Activated CD8-positive, alpha-beta T cell treated with anti-CD3 and anti-CD28 coated beads for 36 hours (primary cell): ENCODE measurements around the gene C19orf85. TPM values are rescaled to one million over a fixed set of nuclear protein-coding genes. Genes with fewer than 3 reads are reported as not detected.
A peak's percentile ranks its signal among the peaks of the same experiment; 100 is the strongest.

ENCODE experiments used
- ATAC-seq: fragments of 200-7000 bp; cut with Tn5 transposase; one replicate; pipeline ENCODE4 v1.10.0; 2021; ENCODE audit warnings: mild to moderate bottlenecking, moderate library complexity
- CTCF ChIA-PET: fragments of 350-600 bp; sonication (Branson Sonifier 250); formaldehyde crosslinking; loops from one replicate; lab custom pipeline; 2021; ENCODE audit warnings: antibody characterized with exemption; lab: Charles Lee
- POLR2A ChIA-PET: fragments of 350-600 bp; sonication (Branson Sonifier 250); formaldehyde crosslinking; loops from one replicate; lab custom pipeline; 2021; ENCODE audit warnings: antibody characterized with exemption; lab: Charles Lee
- DNase-seq: peaks from one replicate; pipeline ENCODE4 v3.0.0-alpha.2; 2020
- H3K27ac Mint-ChIP-seq: one replicate; pipeline ENCODE4 v1.8.0; 2021; ENCODE audit warnings: mild to moderate bottlenecking, mixed read lengths
- H3K27me3 Mint-ChIP-seq: one replicate; pipeline ENCODE4 v1.8.0; 2021; ENCODE audit warnings: mixed read lengths
- H3K36me3 Mint-ChIP-seq: one replicate; pipeline ENCODE4 v1.8.0; 2021; ENCODE audit warnings: low read depth, mixed read lengths
- H3K4me1 Mint-ChIP-seq: one replicate; pipeline ENCODE4 v1.8.0; 2021; ENCODE audit warnings: low read depth, mixed read lengths
- H3K4me3 Mint-ChIP-seq: one replicate; pipeline ENCODE4 v1.8.0; 2021; ENCODE audit warnings: mild to moderate bottlenecking, moderate library complexity, mixed read lengths
- H3K9me3 Mint-ChIP-seq: one replicate; pipeline ENCODE4 v1.8.0; 2021; ENCODE audit warnings: mixed read lengths
- intact Hi-C: fragments of 100-400 bp; cut with micrococcal nuclease; formaldehyde crosslinking; loops from one replicate; pipeline ENCODE4 v1.10.0; 2022
- total RNA-seq, 2 experiments: library from RNA; stranded (reverse); gene quantifications; one replicate each; pipeline ENCODE4 v1.2.3, GENCODE V29; 2021
- TF ChIP-seq, protein P1 (sequence below): fragments of 200-600 bp; IDR thresholded peaks from one replicate; pipeline ENCODE4 v1.8.0; 2022; ENCODE audit warnings: antibody characterized with exemption, mild to moderate bottlenecking

C19orf85 gene
- total RNA-seq, 2 experiments from 2014 or later, result not detected

DNA sequence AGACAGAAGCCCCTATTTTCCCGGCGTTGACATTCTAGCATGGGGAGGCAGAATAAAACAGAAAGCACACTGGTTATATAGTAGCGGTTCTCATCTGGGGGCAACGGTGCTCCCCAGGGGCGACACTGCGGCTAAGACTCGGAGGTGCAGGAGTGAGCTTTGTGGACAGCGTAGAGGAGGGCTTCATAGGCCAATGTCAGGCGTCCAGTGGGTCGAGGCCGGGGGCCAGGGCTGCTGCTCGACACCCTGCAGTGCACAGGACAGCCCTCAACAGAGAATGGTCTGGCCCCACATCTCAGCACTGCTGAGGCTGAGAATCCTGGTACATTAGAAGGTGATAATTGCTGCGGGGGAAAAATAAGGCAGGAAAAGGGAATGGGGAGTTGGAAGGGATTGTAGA, 13.4 kb upstream of the C19orf85 start:
- H3K4me3 Mint-ChIP-seq, result peak overlapping the region; percentile 91
- ATAC-seq (no peak), DNase-seq (no peak)
- TF ChIP-seq, protein P1, sequence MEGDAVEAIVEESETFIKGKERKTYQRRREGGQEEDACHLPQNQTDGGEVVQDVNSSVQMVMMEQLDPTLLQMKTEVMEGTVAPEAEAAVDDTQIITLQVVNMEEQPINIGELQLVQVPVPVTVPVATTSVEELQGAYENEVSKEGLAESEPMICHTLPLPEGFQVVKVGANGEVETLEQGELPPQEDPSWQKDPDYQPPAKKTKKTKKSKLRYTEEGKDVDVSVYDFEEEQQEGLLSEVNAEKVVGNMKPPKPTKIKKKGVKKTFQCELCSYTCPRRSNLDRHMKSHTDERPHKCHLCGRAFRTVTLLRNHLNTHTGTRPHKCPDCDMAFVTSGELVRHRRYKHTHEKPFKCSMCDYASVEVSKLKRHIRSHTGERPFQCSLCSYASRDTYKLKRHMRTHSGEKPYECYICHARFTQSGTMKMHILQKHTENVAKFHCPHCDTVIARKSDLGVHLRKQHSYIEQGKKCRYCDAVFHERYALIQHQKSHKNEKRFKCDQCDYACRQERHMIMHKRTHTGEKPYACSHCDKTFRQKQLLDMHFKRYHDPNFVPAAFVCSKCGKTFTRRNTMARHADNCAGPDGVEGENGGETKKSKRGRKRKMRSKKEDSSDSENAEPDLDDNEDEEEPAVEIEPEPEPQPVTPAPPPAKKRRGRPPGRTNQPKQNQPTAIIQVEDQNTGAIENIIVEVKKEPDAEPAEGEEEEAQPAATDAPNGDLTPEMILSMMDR, result no peak
- ChIA-PET CTCF (interaction anchor here (4.2 kb wide), 1 partner anchor 11 kb away, joined by 45 read pairs; no protein-coding TSS in a partner anchor), POLR2A (interaction anchor here (1.8 to 3.5 kb wide), 2 partner anchors 8 to 122 kb away, joined by 5 to 22 read pairs; partner anchors contain the start of genes FIZ1, NAT14 and ZNF524)
- no peaks in the 10 kb centered on the region for H3K27me3 Mint-ChIP-seq
- intact Hi-C loops, result no loop called here
- peaks cover 28% of the 10 kb centered on the region for H3K4me1 Mint-ChIP-seq
- H3K9me3 Mint-ChIP-seq, result no peaks in the 10 kb centered on the region
- H3K36me3 Mint-ChIP-seq, result peaks cover 2% of the 10 kb centered on the region
- H3K27ac Mint-ChIP-seq, result no peak overlapping the region

DNA sequence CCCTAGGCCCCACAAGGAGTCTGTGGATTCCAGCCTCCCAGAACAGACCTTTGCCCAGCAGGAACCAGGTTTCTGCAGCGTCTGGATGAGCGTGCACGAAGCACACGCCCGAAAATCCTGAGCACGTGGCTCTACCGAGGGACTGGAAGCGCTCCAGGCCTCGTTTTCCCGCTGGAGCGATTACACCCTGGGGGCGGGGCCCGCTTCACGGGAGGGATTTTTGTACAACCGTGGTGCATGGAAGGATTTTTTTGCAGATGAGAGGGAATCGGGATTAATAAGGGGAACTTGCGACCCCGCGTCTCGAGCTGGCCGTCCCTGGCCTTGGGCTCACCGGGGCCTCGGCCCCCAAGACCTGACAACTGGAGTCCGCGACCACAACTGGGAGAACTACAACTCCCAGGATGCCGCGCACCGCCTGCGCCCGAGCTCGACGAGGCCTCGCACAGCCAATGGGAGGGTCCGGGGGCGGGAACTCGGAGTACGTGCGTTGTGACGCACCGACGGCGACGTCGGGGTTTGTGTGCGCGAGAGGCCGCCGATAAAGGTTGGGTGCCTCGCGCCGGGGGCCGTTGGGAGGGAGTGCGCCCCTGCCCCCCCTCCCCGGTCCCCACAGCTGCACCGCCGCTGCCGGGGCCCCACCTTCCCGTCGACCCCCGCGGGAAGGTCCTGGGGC, 11.7 kb upstream of the C19orf85 start, which contains the start of gene ZNF628:
Gene ZNF628, plus strand, starts transcription at position 518 of the 676 bp plus-strand sequence. CDS start 3,294 bp downstream, outside the sequence.
- ChIA-PET CTCF (interaction anchor here (0.8 to 5.6 kb wide), 7 partner anchors 9 to 184 kb away, joined by 3 to 47 read pairs (median 4); partner anchors contain the start of gene NAT14), POLR2A (interaction anchor here (0.9 to 3.5 kb wide), 7 partner anchors 10 to 221 kb away, joined by 3 to 22 read pairs (median 3); partner anchors contain the start of genes FIZ1, NAT14 and ZNF524)
- peak within 1 kb of the TSS; percentile 92 for H3K27ac Mint-ChIP-seq
- intact Hi-C loops, result no loop called here
- ATAC-seq (peak; percentile 93), DNase-seq (peak; percentile 99)
- no peaks in the 10 kb centered on the region for H3K27me3 Mint-ChIP-seq
- TF ChIP-seq, protein P1, result no peak
- peaks cover 2% of the 10 kb centered on the region for H3K36me3 Mint-ChIP-seq
- H3K4me3 Mint-ChIP-seq, result peak within 1 kb of the TSS; percentile 91
- H3K4me1 Mint-ChIP-seq, result peaks cover 28% of the 10 kb centered on the region
- no peaks in the 10 kb centered on the region for H3K9me3 Mint-ChIP-seq

DNA sequence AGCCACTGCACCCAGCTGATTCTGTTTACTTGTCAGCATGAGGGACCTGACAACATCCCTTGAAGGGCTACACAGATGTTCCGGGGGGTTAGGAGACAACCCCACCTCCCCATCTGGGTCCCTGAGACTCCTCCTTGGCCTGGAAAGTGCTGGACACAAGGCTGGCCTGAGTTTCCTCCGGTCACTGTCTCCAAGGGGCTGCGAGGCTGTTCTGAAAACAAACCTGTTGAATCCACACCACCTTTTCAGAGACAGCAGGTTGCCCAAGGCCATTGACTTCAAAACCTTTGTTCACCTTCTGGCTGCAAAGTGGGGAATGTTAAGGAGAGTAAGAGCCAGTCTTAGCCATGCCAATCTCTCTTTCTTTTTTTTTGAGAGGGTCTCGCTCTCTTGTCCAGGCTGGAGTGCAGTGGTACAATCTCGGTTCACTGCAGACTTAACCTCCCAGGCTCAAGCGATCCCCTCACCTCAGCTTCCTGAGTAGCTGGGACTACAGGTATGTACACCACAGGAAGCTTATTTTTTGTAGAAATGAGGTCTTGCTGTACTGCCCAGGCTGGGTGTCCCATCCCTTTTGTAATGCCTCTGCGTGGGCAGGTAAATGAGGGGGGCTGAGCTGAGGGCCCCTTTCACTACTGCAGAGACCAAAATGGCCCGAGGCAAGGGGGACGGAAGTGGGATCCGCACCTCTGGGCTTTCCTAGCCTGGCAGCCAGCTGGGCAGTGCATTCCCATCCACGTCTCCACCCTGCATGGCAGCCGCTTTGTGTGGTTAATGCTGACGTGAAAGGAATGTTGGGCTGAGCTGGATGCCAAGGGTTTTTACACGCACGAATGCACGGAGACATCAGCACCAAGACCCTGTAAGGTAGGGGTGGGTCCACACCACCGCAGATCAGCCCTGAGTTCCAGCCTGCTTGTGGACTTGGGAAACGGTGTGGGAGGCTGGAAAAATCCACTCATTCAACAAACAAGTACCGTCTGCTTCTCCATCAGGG, 10.0 kb upstream of the C19orf85 start:
- ATAC-seq (no peak), DNase-seq (no peak)
- peaks cover 2% of the 10 kb centered on the region for H3K36me3 Mint-ChIP-seq
- H3K9me3 Mint-ChIP-seq, result no peaks in the 10 kb centered on the region
- peak overlapping the region; percentile 86 for H3K4me3 Mint-ChIP-seq
- TF ChIP-seq, protein P1, result no peak
- no peak overlapping the region for H3K27ac Mint-ChIP-seq
- intact Hi-C loops, result no loop called here
- ChIA-PET POLR2A (interaction anchor here (0.6 to 3.5 kb wide), 3 partner anchors 12 to 123 kb away, joined by 3 to 22 read pairs (median 3); partner anchors contain the start of gene NAT14), CTCF (interaction anchor here (0.8 to 5.6 kb wide), 7 partner anchors 7 to 173 kb away, joined by 3 to 47 read pairs (median 3); no protein-coding TSS in a partner anchor)
- H3K27me3 Mint-ChIP-seq, result no peaks in the 10 kb centered on the region
- peaks cover 23% of the 10 kb centered on the region for H3K4me1 Mint-ChIP-seq

DNA sequence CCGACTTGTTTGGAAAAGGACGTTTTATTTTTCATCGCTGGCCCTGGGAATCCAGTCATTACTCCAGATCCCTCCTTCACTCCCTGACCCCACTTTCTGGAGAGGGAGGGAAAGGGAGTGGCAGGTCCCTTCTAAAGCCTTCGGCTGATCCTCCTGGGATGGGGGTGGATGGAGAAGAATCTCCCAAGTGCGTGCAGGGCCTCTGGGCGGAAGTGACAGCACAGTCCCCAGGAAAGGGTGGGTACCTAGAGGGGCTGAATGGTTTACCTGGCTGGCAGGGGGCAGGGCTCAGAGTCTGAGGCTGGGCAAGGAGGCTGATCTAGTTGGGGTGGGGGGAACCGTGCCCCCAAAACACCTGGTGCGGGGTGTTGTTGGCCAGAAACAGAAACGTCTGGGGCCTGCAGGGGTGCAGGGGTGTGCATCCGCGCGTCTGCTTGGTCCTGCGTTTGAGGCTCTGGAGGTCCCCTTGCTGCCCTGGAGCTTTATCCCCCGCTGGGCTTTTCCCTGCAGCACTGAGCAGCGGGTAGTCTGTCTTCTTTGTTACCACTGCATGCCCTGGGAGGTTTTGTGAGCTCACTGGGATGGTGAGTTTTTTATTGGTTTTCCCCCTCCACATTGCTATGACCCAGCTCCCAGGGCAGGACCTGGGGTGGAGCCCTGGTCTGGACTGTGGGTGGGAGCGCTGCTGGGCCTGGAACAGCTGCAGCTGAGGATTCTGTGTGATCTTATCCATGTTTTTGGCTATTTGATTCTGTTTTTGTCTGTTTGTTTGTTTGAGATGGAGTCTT, 8.9 kb upstream of the C19orf85 start:
- Mint-ChIP-seq H3K9me3 (no peaks in the 10 kb centered on the region), H3K27me3 (no peaks in the 10 kb centered on the region), H3K4me1 (peaks cover 12% of the 10 kb centered on the region), H3K4me3 (no peak overlapping the region), H3K36me3 (peaks cover 2% of the 10 kb centered on the region), H3K27ac (no peak overlapping the region)
- intact Hi-C loops, result no loop called here
- no peak for DNase-seq
- ATAC-seq, result no peak
- TF ChIP-seq, protein P1, result no peak
- ChIA-PET POLR2A (interaction anchor here (0.6 to 0.9 kb wide), 2 partner anchors 31 to 125 kb away, joined by 3 read pairs; no protein-coding TSS in a partner anchor), CTCF (interaction anchor here (0.8 to 5.6 kb wide), 4 partner anchors 14 to 159 kb away, joined by 3 to 47 read pairs (median 3); no protein-coding TSS in a partner anchor)
